Skeletal muscle tissue (tissue), 4 donors: ENCODE data around the gene RRBP1. TPM values are rescaled to one million over a fixed set of nuclear protein-coding genes. Genes with fewer than 3 reads are reported as not detected.

Source experiments
- H3K27ac ChIP-seq: one replicate; pipeline ENCODE4 v1.7.0; 2013; ENCODE audit warnings: mild to moderate bottlenecking, low read depth, low read length, inconsistent platforms
- H3K27me3 ChIP-seq, 3 donors: one replicate each; pipeline ENCODE4 v1.7.0; 2013; ENCODE audit warnings: low read length in 3 of 3; ENCODE audit not compliant: control insufficient read depth in 3 of 3, insufficient read depth in 3 of 3
- H3K36me3 ChIP-seq, 3 donors: one replicate each; pipeline ENCODE4 v1.7.0; 2013; ENCODE audit warnings: low read length in 3 of 3; ENCODE audit not compliant: control insufficient read depth in 3 of 3, insufficient read depth in 3 of 3
- H3K4me1 ChIP-seq, 3 donors: one replicate each; pipeline ENCODE4 v1.7.0; 2013; ENCODE audit warnings: low read length in 3 of 3, mild to moderate bottlenecking in 3 of 3; ENCODE audit not compliant: control insufficient read depth in 3 of 3, insufficient read depth in 3 of 3
- H3K4me3 ChIP-seq, 3 donors: one replicate each; pipeline ENCODE4 v1.7.0; 2013; ENCODE audit warnings: low read length in 3 of 3
- H3K9ac ChIP-seq, 3 donors: one replicate each; pipeline ENCODE4 v1.7.0; 2013; ENCODE audit warnings: low read length in 3 of 3, mild to moderate bottlenecking in 3 of 3, moderate library complexity in 2 of 3, low read depth in 1 of 3
- H3K9me3 ChIP-seq, 3 donors: one replicate each; pipeline ENCODE4 v1.7.0; 2013; ENCODE audit warnings: low read length in 3 of 3; ENCODE audit not compliant: control insufficient read depth in 3 of 3
- total RNA-seq: library from RNA; depleted of rRNA; stranded (reverse); fragments of >200 nt; gene quantifications from one replicate; pipeline ENCODE4 v1.2.3, GENCODE V29; 2014
- donor health status: Osteomylitis.

The RRBP1 gene
- total RNA-seq, 1 donor from 2014 or later = 76.2 TPM

GRCh38 chr20:17606001-17606400 lies 76.0 kb downstream of the RRBP1 start:
- Histone ChIP-seq H3K4me3 (no peak overlapping the region), H3K4me1 (peaks cover 3 to 6% (median 5%) of the 10 kb centered on the region in 3 donors), H3K36me3 (peaks cover 8 to 40% (median 34%) of the 10 kb centered on the region in 3 donors)

GRCh38 chr20:17605131-17605660 lies 76.8 kb downstream of the RRBP1 start:
- Histone ChIP-seq H3K4me1 (peaks cover 0 to 3% (median 0%) of the 10 kb centered on the region in 3 donors), H3K4me3 (no peak overlapping the region), H3K27ac (no peak overlapping the region), H3K9me3 (no peaks in the 10 kb centered on the region), H3K27me3 (no peaks in the 10 kb centered on the region), H3K9ac (no peak overlapping the region), H3K36me3 (peaks cover 8 to 40% (median 34%) of the 10 kb centered on the region in 3 donors)

More at GRCh38 chr20:17606001-17606400, 76.0 kb downstream of the RRBP1 start:
- Histone ChIP-seq H3K27me3 (no peaks in the 10 kb centered on the region), H3K9me3 (no peaks in the 10 kb centered on the region), H3K27ac (no peak overlapping the region), H3K9ac (no peak overlapping the region)

GRCh38 chr20:17602493-17602892 lies 79.5 kb downstream of the RRBP1 start:
- H3K9ac ChIP-seq = no peak overlapping the region
- H3K9me3 ChIP-seq = no peaks in the 10 kb centered on the region
- peaks cover 5 to 25% (median 22%) of the 10 kb centered on the region in 3 donors for H3K36me3 ChIP-seq
- H3K27ac ChIP-seq = no peak overlapping the region
- no peak overlapping the region for H3K4me3 ChIP-seq
- H3K4me1 ChIP-seq = peaks cover 0 to 5% (median 0%) of the 10 kb centered on the region in 3 donors
- H3K27me3 ChIP-seq = no peaks in the 10 kb centered on the region

DNA sequence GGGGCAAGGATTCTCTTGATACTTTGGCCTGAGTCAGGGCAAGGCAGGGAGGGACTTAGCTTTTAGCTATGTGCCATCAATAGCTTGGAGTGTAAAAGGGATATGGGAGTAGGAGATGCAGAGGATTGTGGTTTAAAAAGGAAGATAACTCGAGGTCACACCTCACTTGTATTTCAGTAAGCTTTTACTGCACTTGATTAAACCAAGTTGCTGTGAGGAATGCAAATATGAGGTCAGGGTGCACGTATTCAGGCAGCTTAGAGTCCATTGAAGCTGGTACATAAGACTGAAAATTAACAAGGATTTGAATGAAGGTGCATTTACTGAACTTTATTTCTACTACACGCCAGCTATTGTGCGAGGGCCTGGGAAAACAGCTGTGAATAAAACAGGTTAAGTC lies 80.1 kb downstream of the RRBP1 start:
- Histone ChIP-seq H3K4me1 (peaks cover 0 to 5% (median 0%) of the 10 kb centered on the region in 3 donors), H3K4me3 (no peak overlapping the region)

DNA sequence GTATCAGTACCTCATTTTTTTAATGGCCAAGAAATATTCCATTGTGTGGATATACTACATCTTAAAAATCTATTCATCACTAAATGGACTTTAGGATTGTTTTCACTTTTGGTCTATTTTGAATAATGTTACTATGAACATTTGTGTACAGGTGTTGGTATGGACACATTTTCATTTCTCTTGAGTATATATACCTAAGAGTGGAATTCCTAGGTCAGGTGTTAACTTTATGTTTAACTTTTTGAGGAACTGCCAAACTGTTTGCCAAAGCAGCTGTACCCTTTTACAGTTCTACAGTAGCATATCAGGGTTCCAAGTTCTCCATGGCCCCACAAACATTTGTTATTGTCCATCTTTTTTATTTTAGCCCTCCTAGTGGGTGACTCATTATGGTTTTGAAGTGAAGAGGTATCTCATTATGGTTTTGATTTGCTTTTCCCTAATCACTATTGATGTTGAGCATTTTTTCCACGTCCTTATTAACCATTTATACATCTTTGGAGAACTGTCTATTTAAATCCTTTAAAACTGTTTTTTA lies 84.0 kb downstream of the RRBP1 start:
- Histone ChIP-seq H3K9me3 (no peaks in the 10 kb centered on the region), H3K27ac (no peak overlapping the region), H3K4me1 (peaks cover 7 to 19% (median 12%) of the 10 kb centered on the region in 3 donors), H3K9ac (no peak overlapping the region), H3K36me3 (peaks cover 0 to 6% (median 3%) of the 10 kb centered on the region in 3 donors), H3K27me3 (no peaks in the 10 kb centered on the region), H3K4me3 (no peak overlapping the region)

More for the DNA sequence above, 80.1 kb downstream of the RRBP1 start:
- H3K27ac ChIP-seq = no peak overlapping the region
- no peak overlapping the region for H3K9ac ChIP-seq
- no peaks in the 10 kb centered on the region for H3K27me3 ChIP-seq
- H3K36me3 ChIP-seq = peaks cover 5 to 21% (median 21%) of the 10 kb centered on the region in 3 donors
- H3K9me3 ChIP-seq = no peaks in the 10 kb centered on the region

DNA sequence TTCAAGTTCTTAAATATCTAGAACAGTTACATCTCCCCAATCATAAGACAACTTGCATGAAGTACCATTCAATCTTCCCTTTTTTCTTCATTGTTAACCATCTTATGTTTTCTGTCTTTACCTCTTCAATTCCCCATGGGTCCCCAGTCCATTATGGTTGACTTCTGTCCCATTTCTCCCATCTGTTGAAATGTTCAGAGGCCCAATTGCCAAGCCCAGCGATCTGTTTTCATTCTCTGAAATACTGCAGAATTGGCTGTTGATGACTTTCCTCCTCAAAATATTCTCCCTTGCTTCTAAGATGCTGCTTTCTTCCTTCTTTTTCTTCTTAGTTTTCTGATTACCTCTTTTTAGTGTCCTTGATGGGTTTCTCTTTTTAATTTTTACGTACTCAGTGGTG lies 86.2 kb downstream of the RRBP1 start:
- Histone ChIP-seq H3K9ac (no peak overlapping the region), H3K9me3 (no peaks in the 10 kb centered on the region), H3K27ac (no peak overlapping the region), H3K4me1 (peaks cover 7 to 19% (median 12%) of the 10 kb centered on the region in 3 donors), H3K36me3 (no peaks in the 10 kb centered on the region), H3K27me3 (no peaks in the 10 kb centered on the region), H3K4me3 (no peak overlapping the region)

- Histone ChIP-seq H3K4me3 (no peak overlapping the region), H3K27ac (no peak overlapping the region)
Observed at GRCh38 chr20:17594443-17594842, 87.6 kb downstream of the RRBP1 start.

DNA sequence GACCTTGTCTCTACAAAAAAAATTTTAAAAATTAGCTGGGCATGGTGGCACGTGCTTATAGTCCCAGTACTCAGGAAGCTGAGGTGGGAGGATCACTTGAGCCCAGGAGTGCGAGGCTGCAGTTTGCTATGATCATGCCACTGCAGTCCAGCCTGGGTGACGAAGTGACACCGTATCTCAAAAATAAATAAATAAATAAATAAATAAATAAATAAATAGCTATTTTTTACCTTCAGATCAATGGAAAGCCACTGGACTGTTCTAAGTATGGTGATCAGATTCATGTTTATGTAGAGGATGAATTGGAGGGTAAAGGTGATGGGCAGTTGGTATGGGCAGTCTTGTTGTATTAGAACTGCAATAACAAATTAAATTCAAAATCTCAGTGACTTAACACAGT lies 88.1 kb downstream of the RRBP1 start:
- Histone ChIP-seq H3K4me3 (no peak overlapping the region), H3K27me3 (no peaks in the 10 kb centered on the region), H3K9me3 (no peaks in the 10 kb centered on the region), H3K36me3 (no peaks in the 10 kb centered on the region), H3K27ac (no peak overlapping the region), H3K4me1 (peaks cover 7 to 21% (median 10%) of the 10 kb centered on the region in 3 donors), H3K9ac (no peak overlapping the region)

More at GRCh38 chr20:17594443-17594842, 87.6 kb downstream of the RRBP1 start:
- H3K9ac ChIP-seq = no peak overlapping the region
- no peaks in the 10 kb centered on the region for H3K27me3 ChIP-seq
- no peaks in the 10 kb centered on the region for H3K36me3 ChIP-seq
- H3K4me1 ChIP-seq = peaks cover 8 to 19% (median 12%) of the 10 kb centered on the region in 3 donors
- no peaks in the 10 kb centered on the region for H3K9me3 ChIP-seq

DNA sequence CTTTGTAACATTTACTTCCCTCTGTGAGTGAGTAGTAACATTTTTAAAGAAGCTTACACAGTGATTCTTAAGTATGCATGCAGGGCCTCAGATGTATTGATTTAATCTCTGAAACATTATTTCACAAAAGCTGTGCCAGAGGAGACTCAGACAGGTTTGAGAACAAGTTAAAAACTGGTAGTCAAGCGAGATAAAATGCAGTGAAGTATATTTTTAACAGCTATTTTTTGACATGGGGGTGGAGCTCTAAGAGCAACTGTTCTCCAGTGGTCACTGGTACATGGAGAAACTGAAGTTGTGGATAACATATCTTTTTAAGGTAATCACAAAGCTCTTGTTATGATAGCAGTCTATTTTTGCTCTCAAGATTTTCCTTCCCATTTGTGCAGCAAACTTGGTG lies 91.8 kb downstream of the RRBP1 start:
- no peak overlapping the region for H3K4me3 ChIP-seq
- H3K4me1 ChIP-seq = peaks cover 7 to 16% (median 12%) of the 10 kb centered on the region in 3 donors
- H3K9ac ChIP-seq = no peak overlapping the region
- H3K36me3 ChIP-seq = no peaks in the 10 kb centered on the region
- no peak overlapping the region for H3K27ac ChIP-seq
- no peaks in the 10 kb centered on the region for H3K9me3 ChIP-seq
- no peaks in the 10 kb centered on the region for H3K27me3 ChIP-seq

DNA sequence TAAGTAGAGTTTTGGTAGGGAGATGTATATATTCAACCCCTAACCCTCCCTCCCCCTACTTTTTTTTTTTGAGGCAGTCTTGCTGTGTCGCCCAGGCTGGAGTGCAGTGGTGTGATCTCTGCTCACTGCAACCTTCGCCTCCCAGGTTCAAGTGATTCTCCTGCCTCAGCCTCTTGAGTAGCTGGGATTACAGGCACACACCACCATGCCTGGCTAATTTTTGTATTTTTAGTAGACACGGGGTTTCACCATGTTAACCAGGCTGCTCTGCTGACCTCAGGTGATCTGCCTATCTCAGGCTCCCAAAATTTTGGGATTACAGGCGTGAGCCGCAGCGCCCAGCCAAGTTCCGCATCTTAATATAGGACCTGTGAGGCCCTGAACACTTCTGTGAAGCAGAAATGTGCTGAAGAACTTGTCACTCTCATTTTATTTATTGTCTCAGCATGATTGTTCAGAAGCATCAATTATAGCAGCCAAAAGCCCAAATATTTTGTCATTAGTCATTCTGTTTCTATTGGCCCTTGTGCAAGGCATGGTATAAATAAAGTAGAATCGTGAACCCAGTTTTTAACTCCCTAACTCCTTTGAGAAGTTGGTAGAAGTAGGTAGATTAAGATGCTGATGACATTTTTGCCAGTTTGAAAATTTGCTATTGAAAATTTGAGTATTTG lies 92.7 kb downstream of the RRBP1 start:
- no peak overlapping the region for H3K4me3 ChIP-seq
- no peaks in the 10 kb centered on the region for H3K9me3 ChIP-seq
- H3K36me3 ChIP-seq = no peaks in the 10 kb centered on the region
- no peak overlapping the region for H3K9ac ChIP-seq
- H3K4me1 ChIP-seq = peaks cover 0 to 7% (median 7%) of the 10 kb centered on the region in 3 donors
- H3K27ac ChIP-seq = no peak overlapping the region
- no peaks in the 10 kb centered on the region for H3K27me3 ChIP-seq
